ENCODE results near the gene BOD1.
"Not testable (repeated sequence)": the region's sequence is repeated elsewhere in the genome, so short reads cannot be mapped to it uniquely, and the experiment has no call there.

BOD1 gene

GRCh38 chr5:173615884-173616576 lies 420 bp downstream of the BOD1 start:
- peak; percentile 90 to 95 for DNase-seq

- DNase-seq = no peak
Observed at GRCh38 chr5:173614591-173614990, 1.9 kb downstream of the BOD1 start.

GRCh38 chr5:173613433-173614159 lies 2.9 kb downstream of the BOD1 start:
- DNase-seq = no peak

GRCh38 chr5:173612948-173613347 lies 3.5 kb downstream of the BOD1 start:
- no peak for DNase-seq

- DNase-seq = no peak
Observed at GRCh38 chr5:173611706-173612105, 4.7 kb downstream of the BOD1 start.

- no peak for DNase-seq
Observed at GRCh38 chr5:173604141-173604540, 12.3 kb downstream of the BOD1 start.

- no peak for DNase-seq
Observed at GRCh38 chr5:173602423-173602822, 14.0 kb downstream of the BOD1 start.

GRCh38 chr5:173598686-173599085 lies 17.8 kb downstream of the BOD1 start:
- no peak for DNase-seq

- DNase-seq = no peak
Observed at GRCh38 chr5:173597304-173597703, 19.1 kb downstream of the BOD1 start.

- no peak for DNase-seq
Observed at GRCh38 chr5:173595841-173596240, 20.6 kb downstream of the BOD1 start.

GRCh38 chr5:173594061-173594460 lies 22.4 kb downstream of the BOD1 start:
- no peak for DNase-seq

- peak; percentile 40 to 49 for DNase-seq
Observed at GRCh38 chr5:173592050-173592669, 24.3 kb downstream of the BOD1 start.

- no peak for DNase-seq
Observed at GRCh38 chr5:173591056-173591514, 25.4 kb downstream of the BOD1 start.

GRCh38 chr5:173590436-173591055 lies 25.9 kb downstream of the BOD1 start:
- DNase-seq = no peak

- not testable (repeated sequence) for DNase-seq
Observed at GRCh38 chr5:173586133-173586532, 30.3 kb downstream of the BOD1 start.

GRCh38 chr5:173583346-173583745 lies 33.1 kb downstream of the BOD1 start:
- no peak for DNase-seq

- DNase-seq = no peak
Observed at GRCh38 chr5:173582216-173583111, 34.0 kb downstream of the BOD1 start.

GRCh38 chr5:173581408-173582215 lies 34.8 kb downstream of the BOD1 start:
- peak; percentile 33 to 49 for DNase-seq

GRCh38 chr5:173578947-173579615 lies 37.4 kb downstream of the BOD1 start:
- no peak for DNase-seq

- DNase-seq = no peak
Observed at GRCh38 chr5:173577817-173578216, 38.6 kb downstream of the BOD1 start.

- DNase-seq = no peak
Observed at GRCh38 chr5:173577166-173577565, 39.3 kb downstream of the BOD1 start.

Measured in Kasumi-1 (cell line).